IPS-18c (cell line): ENCODE results near the gene HAPLN1.
A peak's percentile ranks its signal among the peaks of the same experiment; 100 is the strongest.
"Not testable (repeated sequence)": the region's sequence is repeated elsewhere in the genome, so short reads cannot be mapped to it uniquely, and the experiment has no call there.

ENCODE experiments used
- H3K4me3 ChIP-seq: 2 replicates; pipeline ENCODE4 v1.7.0; 2013; ENCODE audit warnings: low read depth, mild to moderate bottlenecking, low read length, moderate library complexity; ENCODE audit not compliant: insufficient read depth
- H3K9me3 ChIP-seq: one replicate; pipeline ENCODE4 v1.6.1; 2013; ENCODE audit warnings: mild to moderate bottlenecking, low read length, moderate library complexity; ENCODE audit not compliant: control insufficient read depth, insufficient read depth

HAPLN1 gene

DNA sequence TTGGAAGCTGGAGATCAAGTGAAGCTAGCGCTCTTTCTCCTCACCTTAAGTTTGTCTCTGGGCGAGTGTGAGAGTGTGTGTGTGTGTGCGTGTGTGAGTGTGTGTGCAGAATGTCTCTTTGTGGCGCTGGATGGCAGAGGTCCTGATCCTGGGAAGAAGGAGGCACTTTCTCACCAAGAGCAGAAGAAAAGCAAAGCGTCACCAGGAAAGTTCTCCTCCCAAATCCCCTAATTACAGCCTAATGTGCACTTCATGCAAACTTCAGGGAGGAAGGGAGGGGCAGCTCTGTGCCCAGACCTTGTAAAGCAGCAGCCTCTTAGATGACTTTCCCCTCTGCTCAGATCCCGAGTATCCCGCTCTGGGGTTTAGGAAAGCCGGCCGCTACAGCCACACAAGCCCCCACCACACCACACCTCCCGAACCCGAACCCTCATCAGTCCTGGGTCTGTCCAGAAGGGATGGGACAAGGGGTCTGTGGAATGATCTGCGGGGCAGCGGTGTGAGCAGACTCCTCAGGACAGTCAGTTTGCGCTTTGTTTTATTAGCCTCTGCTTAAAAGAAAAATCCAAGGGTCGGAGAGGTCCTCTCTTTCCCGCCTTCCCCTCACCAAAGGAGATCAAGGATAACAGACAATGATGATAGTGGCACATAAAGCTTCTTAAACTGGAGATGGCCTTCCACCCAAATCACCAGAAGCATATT is at the start of gene HAPLN1:
Gene HAPLN1, minus strand, starts transcription at position 20 of the 702 bp plus-strand sequence. CDS start 47,332 bp downstream, outside the sequence.
- H3K9me3 ChIP-seq, result no peaks in the 10 kb centered on the region
- H3K4me3 ChIP-seq, result peak within 1 kb of the TSS; percentile 66

- Histone ChIP-seq H3K4me3 (no peak overlapping the region), H3K9me3 (peaks cover 7% of the 10 kb centered on the region)
Observed at GRCh38 chr5:83767409-83767992, 46.8 kb upstream of the HAPLN1 start.

DNA sequence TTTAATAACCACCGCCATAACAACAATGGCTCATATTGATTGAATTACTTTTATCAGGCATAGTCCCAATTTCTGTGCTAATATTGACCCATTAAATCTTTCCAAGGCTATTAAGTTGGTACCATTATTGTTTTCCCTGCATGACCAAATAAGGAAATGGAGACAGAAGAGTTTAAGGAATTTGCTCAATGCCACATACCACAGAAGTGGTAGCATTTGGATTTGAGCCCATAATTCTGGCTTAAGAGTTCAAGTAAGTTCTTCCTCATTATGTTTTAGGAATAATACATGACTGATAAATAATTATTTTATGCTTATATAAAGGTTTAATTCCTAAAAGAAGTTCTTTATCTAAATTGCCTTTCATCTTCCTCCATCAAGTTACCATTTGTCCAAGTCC is 43.4 kb upstream of the HAPLN1 start:
- Histone ChIP-seq H3K9me3 (peaks cover 7% of the 10 kb centered on the region), H3K4me3 (no peak overlapping the region)

- Histone ChIP-seq H3K9me3 (no peaks in the 10 kb centered on the region), H3K4me3 (no peak overlapping the region)
Observed at GRCh38 chr5:83760579-83760978, 39.9 kb upstream of the HAPLN1 start.

- H3K9me3 ChIP-seq, result no peaks in the 10 kb centered on the region
Observed at GRCh38 chr5:83752700-83753099, 32.0 kb upstream of the HAPLN1 start.

DNA sequence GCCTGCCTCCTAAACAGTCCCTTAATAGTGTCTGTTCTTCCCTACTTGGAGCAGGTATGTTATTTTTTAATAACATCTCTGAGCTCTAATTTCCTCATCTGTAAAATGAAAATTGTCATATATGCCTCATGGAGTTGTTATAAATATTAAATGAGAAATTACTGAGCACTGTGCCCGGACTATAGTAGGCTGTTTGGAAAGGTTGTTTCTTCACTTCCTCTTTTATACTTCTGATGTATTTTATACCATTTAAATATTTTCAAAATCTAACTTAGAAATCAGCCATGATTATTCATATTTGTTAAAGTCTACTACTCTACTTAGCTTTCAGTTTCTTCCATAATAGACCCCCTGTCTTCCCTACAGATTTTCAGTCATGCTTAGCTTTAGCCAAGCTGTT is 30.5 kb upstream of the HAPLN1 start:
- Histone ChIP-seq H3K4me3 (no peak overlapping the region), H3K9me3 (no peaks in the 10 kb centered on the region)

More at GRCh38 chr5:83752700-83753099, 32.0 kb upstream of the HAPLN1 start:
- H3K4me3 ChIP-seq, result no peak overlapping the region

GRCh38 chr5:83750749-83751148 is 30.1 kb upstream of the HAPLN1 start:
- no peaks in the 10 kb centered on the region for H3K9me3 ChIP-seq
- no peak overlapping the region for H3K4me3 ChIP-seq

DNA sequence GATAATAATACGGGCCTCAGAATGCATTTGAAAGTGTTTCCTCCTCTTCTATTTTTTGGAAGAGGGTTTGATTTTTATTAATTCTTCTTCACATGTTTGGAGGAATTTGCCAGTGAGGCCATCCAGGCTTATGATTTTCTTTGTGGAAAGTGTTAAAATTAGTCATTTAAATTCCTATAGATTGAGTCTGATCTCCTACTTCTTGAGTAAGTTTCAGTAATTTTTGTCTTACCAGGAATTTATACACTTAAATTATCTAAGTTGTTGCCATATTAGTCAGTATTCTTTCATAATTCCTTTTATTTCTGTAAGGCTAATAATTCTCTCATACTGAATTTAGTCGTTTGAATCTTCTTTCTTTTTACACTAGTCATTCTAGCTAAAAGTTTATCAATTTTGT is 25.2 kb upstream of the HAPLN1 start:
- no peaks in the 10 kb centered on the region for H3K9me3 ChIP-seq

DNA sequence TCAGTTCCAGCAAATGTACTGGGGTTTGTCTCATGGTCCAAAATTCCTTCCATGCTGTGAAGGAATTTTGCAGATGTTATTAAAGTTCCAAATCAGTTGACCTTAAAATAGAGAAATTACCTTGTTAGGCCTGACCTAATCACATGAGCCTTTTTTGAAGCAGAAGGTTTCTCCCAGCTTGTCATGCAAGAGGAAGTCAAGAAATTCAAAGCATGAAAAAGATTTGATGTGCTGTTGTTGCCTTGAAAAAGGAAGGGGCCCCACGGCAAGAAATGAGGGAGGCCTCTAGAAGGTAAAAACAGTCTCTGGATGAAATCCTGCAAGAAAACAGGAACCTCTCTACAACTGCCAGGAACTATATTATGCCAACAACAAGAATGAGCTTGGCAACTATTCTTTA is 24.2 kb upstream of the HAPLN1 start:
- no peak overlapping the region for H3K4me3 ChIP-seq

More for the DNA sequence above, 25.2 kb upstream of the HAPLN1 start:
- H3K4me3 ChIP-seq, result no peak overlapping the region

DNA sequence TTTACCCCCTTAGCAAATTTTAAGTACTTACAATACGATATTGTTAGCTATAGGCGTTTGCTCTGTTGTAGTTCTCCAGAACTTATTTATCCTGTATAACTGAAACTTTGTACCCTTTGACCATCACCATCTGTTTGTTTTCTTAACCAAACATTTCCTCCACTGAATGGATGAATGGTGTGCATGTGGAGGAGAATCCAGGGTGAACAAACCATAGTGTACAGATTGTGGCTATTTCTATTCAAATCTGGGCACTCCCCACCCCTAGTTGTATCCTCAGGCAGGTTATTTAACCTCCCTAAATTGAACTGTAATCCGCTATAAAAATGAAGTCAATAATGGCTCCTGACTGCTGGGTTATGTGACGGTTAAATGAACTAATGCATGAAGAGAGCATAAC is 21.4 kb upstream of the HAPLN1 start:
- Histone ChIP-seq H3K4me3 (no peak overlapping the region), H3K9me3 (no peaks in the 10 kb centered on the region)

More for the DNA sequence above, 24.2 kb upstream of the HAPLN1 start:
- no peaks in the 10 kb centered on the region for H3K9me3 ChIP-seq

GRCh38 chr5:83741571-83741970 is 20.9 kb upstream of the HAPLN1 start:
- Histone ChIP-seq H3K9me3 (no peaks in the 10 kb centered on the region), H3K4me3 (no peak overlapping the region)

DNA sequence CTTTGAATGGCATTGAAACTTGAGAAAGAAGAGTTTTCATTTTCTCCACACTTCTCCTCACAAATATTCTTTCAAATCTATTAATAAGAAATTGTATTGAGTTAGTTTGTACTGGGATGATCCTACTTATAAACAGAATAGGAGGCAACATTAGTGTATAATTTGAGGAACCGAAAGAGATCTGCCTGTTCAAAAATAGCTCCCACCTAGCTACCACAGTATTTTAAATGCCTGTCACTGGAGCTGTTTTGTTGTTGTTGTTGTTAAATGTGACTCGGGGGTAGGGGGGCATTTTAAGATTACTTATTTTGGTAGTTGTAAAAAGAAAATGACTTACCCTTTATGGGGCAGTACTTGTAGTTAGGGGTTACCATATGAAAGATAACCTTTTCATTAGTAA is 20.1 kb upstream of the HAPLN1 start:
- Histone ChIP-seq H3K4me3 (no peak overlapping the region), H3K9me3 (no peaks in the 10 kb centered on the region)

GRCh38 chr5:83736169-83736568 is 15.5 kb upstream of the HAPLN1 start:
- H3K9me3 ChIP-seq, H3K4me3 ChIP-seq: not testable (repeated sequence)

DNA sequence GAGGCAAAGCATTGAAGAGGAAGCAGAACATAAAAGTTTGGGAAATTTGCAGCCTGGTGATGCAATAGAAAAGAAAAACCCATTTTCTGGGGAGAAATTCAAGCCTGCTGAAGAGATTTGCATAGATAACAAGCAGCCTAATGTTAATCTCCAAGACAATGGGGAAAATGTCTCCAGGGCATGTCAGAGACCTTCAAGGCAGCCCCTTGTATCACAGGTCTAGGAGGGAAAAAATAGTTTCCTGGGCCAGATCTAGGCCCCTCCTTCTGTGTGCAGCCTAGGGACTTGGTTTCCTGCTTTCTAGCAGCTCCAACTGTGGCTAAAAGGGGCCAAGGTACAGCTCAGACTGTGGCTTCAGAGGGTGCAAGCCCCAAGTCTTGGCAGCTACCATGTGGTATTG is 14.4 kb upstream of the HAPLN1 start:
- H3K4me3 ChIP-seq, H3K9me3 ChIP-seq: not testable (repeated sequence)

DNA sequence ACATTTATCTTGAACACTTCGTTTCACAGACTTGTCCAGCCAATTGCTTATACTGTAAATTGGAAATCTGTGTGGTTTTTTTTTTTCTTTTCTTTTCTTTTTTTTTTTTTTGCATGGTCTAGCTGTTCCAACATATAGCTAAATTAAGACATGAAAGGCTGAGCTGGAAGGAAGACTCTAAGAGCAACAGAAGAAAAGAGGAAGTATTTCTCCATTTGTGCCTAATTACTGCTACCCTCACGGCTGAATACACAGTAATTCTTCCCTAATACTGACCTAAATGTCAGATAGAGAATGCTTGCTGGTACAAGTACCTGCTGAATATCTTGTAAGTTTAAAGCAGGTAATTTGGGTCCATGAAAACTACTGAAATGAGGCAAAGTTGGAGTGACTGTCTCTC is 11.0 kb upstream of the HAPLN1 start:
- Histone ChIP-seq H3K4me3 (no peak overlapping the region), H3K9me3 (no peaks in the 10 kb centered on the region)

GRCh38 chr5:83729362-83729761 is 8.7 kb upstream of the HAPLN1 start:
- Histone ChIP-seq H3K9me3 (no peaks in the 10 kb centered on the region), H3K4me3 (no peak overlapping the region)

DNA sequence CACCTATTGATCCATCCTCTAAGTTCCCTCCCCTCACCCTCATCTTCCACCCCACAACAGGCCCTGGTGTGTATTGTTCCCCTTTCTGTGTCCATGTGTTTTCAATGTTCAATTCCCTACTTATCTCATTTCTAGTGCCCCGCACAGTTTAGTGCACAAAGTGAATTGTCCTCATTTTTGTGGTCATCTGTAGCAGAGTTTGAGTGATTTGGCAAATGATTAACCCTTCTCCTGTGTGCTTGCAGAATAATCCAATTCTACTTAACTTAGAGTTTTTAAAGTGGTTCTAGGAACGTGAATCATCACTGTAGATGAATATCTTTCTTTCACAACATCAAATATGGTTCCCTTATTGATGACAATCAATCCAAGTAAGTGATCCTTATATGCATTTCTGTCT is 6.3 kb upstream of the HAPLN1 start:
- Histone ChIP-seq H3K4me3 (no peak overlapping the region), H3K9me3 (no peaks in the 10 kb centered on the region)

- H3K4me3 ChIP-seq, result no peak overlapping the region
- H3K9me3 ChIP-seq, result no peaks in the 10 kb centered on the region
Observed at GRCh38 chr5:83724935-83725334, 4.3 kb upstream of the HAPLN1 start.

DNA sequence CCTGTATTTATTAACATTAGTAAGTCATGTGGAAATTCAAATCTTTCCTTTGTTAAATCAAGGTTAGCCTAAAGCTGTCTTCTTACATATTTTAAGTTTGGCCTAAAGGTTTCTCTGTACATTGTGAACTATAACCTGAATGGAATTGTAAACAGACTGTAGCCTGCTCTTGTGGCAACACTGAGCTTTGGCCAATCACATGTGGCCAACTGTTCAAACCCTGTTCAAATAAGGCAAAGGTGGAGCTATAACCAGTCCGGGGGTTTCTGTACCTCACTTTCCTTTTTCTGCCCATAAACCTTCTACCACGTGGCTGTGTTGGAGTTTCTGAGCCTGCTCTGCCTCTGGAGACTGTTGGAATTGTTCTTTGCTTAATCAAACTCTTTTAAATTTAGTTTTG is 3.3 kb upstream of the HAPLN1 start:
- no peaks in the 10 kb centered on the region for H3K9me3 ChIP-seq
- H3K4me3 ChIP-seq, result no peak overlapping the region
